Nephron progenitor cell (in vitro differentiated cells): Measurements from ENCODE around the gene MPP7.

ENCODE experiments used
- DNase-seq: peaks from one replicate; pipeline ENCODE4 v3.0.0; 2021
- H3K27ac Mint-ChIP-seq: 2 replicates; pipeline ENCODE4 v1.8.0; 2021; ENCODE audit warnings: mild to moderate bottlenecking, moderate library complexity, mixed read lengths
- H3K27me3 Mint-ChIP-seq: 2 replicates; pipeline ENCODE4 v1.8.0; 2021; ENCODE audit warnings: mild to moderate bottlenecking, low read depth, mixed read lengths; ENCODE audit not compliant: poor library complexity
- H3K36me3 Mint-ChIP-seq: 2 replicates; pipeline ENCODE4 v1.8.0; 2021; ENCODE audit warnings: low read depth, mixed read lengths
- H3K4me1 Mint-ChIP-seq: 2 replicates; pipeline ENCODE4 v1.8.0; 2021; ENCODE audit warnings: mixed read lengths
- H3K4me3 Mint-ChIP-seq: 2 replicates; pipeline ENCODE4 v1.8.0; 2021; ENCODE audit warnings: mild to moderate bottlenecking, moderate library complexity, mixed read lengths
- H3K9me3 Mint-ChIP-seq: 2 replicates; pipeline ENCODE4 v1.8.0; 2021; ENCODE audit warnings: mild to moderate bottlenecking, moderate library complexity, mixed read lengths
- CTCF ChIP-seq: fragments of 200-600 bp; sonication (generic); IDR thresholded peaks from 2 replicates; pipeline ENCODE4 v1.5.0; 2021; ENCODE audit warnings: antibody characterized with exemption

The MPP7 gene

GRCh38 chr10:28304032-28304571 is 1.2 kb upstream of the MPP7 start:
- H3K9me3 Mint-ChIP-seq, result no peaks in the 10 kb centered on the region

GRCh38 chr10:28302012-28302637 is 739 bp downstream of the MPP7 start:
- TF ChIP-seq CTCF, result no peak
- peaks cover 20% of the 10 kb centered on the region for H3K4me1 Mint-ChIP-seq
- H3K36me3 Mint-ChIP-seq, result no peaks in the 10 kb centered on the region
- peak overlapping the region; percentile 89 for H3K4me3 Mint-ChIP-seq
- peaks cover 44% of the 10 kb centered on the region for H3K27me3 Mint-ChIP-seq
- H3K27ac Mint-ChIP-seq, result peak overlapping the region; percentile 18
- peak; percentile 10 for DNase-seq
- no peaks in the 10 kb centered on the region for H3K9me3 Mint-ChIP-seq

More at GRCh38 chr10:28304032-28304571, 1.2 kb upstream of the MPP7 start:
- Mint-ChIP-seq H3K27ac (no peak overlapping the region), H3K4me3 (peak overlapping the region; percentile 90), H3K36me3 (no peaks in the 10 kb centered on the region), H3K4me1 (peaks cover 26% of the 10 kb centered on the region), H3K27me3 (peaks cover 61% of the 10 kb centered on the region)
- no peak for TF ChIP-seq CTCF
- no peak for DNase-seq

GRCh38 chr10:28300027-28300426 is 2.8 kb downstream of the MPP7 start:
- no peak for DNase-seq

GRCh38 chr10:28298951-28299350 is 3.9 kb downstream of the MPP7 start:
- Mint-ChIP-seq H3K36me3 (no peaks in the 10 kb centered on the region), H3K4me3 (no peak overlapping the region), H3K27ac (no peak overlapping the region), H3K4me1 (peaks cover 31% of the 10 kb centered on the region), H3K27me3 (peaks cover 17% of the 10 kb centered on the region), H3K9me3 (no peaks in the 10 kb centered on the region)
- DNase-seq, result no peak
- no peak for TF ChIP-seq CTCF

More at GRCh38 chr10:28300027-28300426, 2.8 kb downstream of the MPP7 start:
- no peaks in the 10 kb centered on the region for H3K9me3 Mint-ChIP-seq
- no peaks in the 10 kb centered on the region for H3K36me3 Mint-ChIP-seq
- H3K4me1 Mint-ChIP-seq, result peaks cover 35% of the 10 kb centered on the region
- TF ChIP-seq CTCF, result no peak
- no peak overlapping the region for H3K27ac Mint-ChIP-seq
- H3K4me3 Mint-ChIP-seq, result no peak overlapping the region
- H3K27me3 Mint-ChIP-seq, result peaks cover 27% of the 10 kb centered on the region

GRCh38 chr10:28296023-28296422 is 6.8 kb downstream of the MPP7 start:
- peaks cover 6% of the 10 kb centered on the region for H3K27me3 Mint-ChIP-seq
- H3K4me3 Mint-ChIP-seq, result no peak overlapping the region
- DNase-seq, result no peak
- H3K27ac Mint-ChIP-seq, result no peak overlapping the region
- no peaks in the 10 kb centered on the region for H3K36me3 Mint-ChIP-seq
- no peaks in the 10 kb centered on the region for H3K9me3 Mint-ChIP-seq
- peaks cover 15% of the 10 kb centered on the region for H3K4me1 Mint-ChIP-seq
- no peak for TF ChIP-seq CTCF

GRCh38 chr10:28295336-28295735 is 7.5 kb downstream of the MPP7 start:
- TF ChIP-seq CTCF, result no peak
- no peak for DNase-seq
- Mint-ChIP-seq H3K27me3 (peaks cover 4% of the 10 kb centered on the region), H3K27ac (no peak overlapping the region), H3K4me1 (peaks cover 15% of the 10 kb centered on the region), H3K4me3 (no peak overlapping the region), H3K9me3 (no peaks in the 10 kb centered on the region), H3K36me3 (no peaks in the 10 kb centered on the region)
